Left hindlimb (tissue), 1 donor: Measurements from ENCODE around the gene PMF1.
"Not testable (repeated sequence)": the region's sequence is repeated elsewhere in the genome, so short reads cannot be mapped to it uniquely, and the experiment has no call there.

ENCODE experiments used
- DNase-seq: peaks from one replicate; pipeline ENCODE4 v3.0.0-alpha.2; 2018

The PMF1 gene, protein sequence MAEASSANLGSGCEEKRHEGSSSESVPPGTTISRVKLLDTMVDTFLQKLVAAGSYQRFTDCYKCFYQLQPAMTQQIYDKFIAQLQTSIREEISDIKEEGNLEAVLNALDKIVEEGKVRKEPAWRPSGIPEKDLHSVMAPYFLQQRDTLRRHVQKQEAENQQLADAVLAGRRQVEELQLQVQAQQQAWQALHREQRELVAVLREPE

DNA sequence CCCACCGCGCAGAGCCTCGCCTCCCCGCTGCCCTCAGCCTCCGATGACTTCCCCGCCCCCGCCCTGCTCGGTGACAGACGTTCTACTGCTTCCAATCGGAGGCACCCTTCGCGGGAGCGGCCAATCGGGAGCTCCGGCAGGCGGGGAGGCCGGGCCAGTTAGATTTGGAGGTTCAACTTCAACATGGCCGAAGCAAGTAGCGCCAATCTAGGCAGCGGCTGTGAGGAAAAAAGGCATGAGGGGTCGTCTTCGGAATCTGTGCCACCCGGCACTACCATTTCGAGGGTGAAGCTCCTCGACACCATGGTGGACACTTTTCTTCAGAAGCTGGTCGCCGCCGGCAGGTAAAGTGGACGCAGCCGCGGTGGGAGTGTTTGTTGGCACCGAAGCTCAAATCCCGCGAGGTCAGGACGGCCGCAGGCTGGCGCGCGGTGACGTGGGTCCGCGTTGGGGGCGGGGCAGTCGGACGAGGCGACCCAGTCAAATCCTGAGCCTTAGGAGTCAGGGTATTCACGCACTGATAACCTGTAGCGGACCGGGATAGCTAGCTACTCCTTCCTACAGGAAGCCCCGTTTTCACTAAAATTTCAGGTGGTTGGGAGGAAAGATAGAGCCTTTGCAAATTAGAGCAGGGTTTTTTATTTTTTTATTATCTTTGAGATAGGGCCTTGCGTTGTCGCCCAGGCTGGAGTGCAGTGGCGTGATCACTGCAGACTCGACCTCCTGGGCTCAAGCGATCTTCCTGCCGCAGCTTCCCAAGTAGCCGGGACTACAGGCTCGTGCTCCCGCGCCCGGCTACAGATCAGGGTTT, at the start of gene PMF1:
PMF1 (plus strand) TSS at position 175 of the 811 bp plus-strand sequence; CDS start at position 184, 9 bp downstream.
- DNase-seq, result peak; percentile 98

DNA sequence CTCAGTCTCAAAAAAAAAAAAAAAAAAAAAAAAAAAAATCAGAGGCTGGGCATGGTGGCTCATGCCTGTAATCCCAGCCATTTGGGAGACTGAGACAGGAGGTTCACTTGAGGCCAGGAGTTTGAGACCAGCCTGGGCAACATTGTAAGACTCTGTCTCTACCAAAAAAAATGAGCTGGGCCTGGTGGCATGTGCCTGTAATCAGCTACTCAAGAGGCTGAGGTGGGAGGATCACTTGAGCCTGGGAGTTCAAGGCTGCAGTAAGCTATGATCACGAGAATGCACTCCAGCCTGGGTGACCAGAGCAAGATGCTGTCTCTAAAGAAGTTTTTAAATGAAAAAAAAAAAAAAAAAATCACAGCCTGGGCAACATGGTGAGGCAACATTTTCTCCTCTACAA, 49.1 kb upstream of the PMF1 start:
- DNase-seq, result no peak

DNA sequence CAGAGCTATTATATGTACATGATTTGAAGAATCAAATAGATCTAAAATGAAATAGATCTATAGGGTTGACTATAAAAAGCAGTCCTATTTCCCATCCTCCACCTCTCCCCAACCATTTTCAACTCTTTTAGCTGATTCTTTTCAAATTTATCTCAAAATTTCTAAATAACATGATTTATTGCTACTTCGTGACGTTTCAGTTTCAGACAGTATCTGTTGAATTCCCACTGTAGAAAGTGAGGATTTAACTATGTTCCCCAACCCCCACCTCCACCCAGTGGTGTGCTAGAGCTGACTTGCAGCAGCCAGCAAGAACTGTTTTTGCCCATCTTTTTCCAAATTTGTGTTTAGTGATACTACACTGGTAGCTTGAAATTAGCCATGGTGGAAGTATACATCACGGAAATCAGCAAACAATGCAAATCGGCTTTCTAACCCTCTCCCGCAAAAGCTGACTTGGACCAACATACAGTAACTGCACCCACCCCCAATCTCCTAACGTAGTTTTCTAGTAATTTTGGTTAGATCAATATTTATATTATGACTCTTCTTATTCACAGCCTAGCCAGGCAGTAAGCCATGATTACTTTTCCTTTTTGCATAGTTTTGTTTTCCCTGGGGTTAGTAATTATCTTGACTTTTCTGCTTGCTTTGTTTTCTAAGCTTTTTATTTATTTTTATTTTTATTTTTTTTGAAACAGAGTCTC, 48.5 kb upstream of the PMF1 start:
- no peak for DNase-seq

DNA sequence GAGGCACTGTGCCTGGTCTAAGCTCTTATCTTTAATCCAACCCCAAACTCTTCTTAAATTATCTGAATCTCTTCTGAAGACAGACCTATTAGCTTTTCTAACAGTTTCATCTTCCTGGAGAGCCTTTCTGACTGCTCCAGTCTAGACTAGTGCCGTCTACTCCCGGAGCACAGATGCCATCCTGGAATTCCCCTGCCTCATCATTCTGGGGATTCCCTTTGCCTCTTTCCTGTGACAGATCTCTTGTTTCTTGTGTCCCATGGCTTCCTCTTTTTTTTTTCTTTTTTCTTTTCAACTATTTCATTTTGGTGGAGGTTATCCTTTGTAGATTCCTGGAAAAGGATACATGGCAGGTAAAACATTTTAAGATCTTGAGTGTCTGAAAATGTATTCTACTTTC, 47.7 kb upstream of the PMF1 start:
- DNase-seq, result no peak

DNA sequence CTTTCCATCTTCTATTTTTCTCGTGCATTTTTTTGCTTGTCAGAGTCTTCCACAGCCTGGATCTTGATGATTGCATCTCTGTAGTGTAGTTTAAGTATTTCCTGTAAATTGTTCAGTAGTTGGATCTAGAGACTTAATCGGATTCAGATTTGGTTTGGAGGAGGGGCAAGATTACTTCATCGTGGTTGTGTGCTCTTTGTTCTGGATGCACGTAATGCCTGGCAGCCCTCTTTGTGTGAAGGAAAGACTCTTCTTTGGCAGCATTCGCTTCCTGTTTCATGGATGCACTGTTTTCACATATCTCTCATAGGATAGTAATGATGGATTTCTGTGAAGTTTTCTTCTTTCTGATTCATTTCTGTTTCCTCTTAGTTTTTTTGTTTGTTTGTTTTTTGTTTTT, 45.3 kb upstream of the PMF1 start:
- DNase-seq, result no peak

DNA sequence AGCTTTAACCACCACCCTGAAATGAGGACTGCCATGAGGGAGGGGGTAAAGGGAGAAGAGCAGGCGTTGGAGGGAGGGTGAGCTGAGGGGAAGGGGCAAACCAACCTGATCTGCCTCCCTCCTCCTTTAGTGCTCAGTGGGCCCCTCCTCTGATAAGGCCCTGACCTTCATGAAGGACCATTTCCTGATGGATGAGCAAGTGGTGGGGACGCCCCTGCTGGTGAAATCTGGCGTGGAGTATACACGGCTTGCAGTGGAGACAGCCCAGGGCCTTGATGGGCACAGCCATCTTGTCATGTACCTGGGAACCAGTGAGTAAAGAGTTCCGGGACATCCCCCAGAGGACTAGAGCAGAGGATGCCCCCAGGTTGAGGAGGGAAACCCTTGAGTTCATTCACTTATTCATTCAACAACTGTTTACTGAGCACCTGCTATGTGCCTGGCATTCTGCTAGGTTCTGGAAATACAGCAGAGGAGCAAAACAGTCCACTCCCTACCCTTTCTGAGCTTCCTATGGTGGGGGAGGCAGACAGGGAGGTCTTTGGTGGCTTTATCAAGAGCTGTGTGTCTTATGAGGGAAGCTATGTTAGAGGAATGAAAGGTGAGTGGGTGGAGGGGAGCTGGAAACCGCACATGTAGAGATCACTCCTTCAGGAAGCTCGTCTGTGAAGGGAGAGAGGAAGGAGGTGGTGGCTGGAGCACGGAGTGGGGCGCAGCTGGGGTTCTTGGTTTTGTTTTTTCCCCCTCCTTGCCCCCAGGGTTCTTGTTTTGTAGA, 39.9 kb upstream of the PMF1 start:
- DNase-seq, result no peak

DNA sequence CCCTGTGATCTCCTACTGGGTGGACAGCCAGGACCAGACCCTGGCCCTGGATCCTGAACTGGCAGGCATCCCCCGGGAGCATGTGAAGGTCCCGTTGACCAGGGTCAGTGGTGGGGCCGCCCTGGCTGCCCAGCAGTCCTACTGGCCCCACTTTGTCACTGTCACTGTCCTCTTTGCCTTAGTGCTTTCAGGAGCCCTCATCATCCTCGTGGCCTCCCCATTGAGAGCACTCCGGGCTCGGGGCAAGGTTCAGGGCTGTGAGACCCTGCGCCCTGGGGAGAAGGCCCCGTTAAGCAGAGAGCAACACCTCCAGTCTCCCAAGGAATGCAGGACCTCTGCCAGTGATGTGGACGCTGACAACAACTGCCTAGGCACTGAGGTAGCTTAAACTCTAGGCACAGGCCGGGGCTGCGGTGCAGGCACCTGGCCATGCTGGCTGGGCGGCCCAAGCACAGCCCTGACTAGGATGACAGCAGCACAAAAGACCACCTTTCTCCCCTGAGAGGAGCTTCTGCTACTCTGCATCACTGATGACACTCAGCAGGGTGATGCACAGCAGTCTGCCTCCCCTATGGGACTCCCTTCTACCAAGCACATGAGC, 36.1 kb upstream of the PMF1 start:
- no peak for DNase-seq

DNA sequence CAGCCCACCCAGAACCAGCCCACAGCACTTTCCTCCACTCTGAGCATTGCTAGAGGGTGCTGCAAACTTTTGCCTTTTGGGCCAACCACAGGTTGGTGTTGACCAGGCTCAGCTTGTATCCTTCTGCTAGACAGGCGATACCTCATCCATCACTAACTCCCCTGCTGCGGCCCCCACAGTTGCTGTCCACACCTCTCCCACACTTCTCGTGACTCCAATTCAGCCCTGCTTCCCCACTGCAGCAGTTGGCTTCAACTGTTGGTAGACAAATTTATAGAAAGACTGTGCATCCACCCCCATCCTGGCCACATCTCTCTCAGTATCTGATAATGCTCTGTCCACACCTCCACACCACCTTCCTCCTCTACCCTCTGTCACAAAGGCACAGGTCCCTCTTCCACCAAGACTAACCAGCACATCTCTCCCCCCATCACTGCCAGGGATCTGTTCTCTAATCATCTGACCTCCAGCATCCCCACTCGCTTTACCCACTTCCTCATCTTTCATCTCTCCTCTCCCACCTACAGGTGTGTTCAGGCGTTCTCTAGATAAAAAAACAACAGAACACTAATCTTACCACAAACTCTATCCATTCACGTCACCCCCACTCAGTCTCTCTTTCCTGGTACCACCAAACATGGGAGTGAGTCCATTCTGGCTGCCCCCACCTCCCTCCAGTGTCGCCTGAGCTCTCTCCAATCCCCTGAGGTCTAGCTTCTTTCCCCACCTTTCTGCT, 34.7 kb upstream of the PMF1 start:
- DNase-seq, result no peak

DNA sequence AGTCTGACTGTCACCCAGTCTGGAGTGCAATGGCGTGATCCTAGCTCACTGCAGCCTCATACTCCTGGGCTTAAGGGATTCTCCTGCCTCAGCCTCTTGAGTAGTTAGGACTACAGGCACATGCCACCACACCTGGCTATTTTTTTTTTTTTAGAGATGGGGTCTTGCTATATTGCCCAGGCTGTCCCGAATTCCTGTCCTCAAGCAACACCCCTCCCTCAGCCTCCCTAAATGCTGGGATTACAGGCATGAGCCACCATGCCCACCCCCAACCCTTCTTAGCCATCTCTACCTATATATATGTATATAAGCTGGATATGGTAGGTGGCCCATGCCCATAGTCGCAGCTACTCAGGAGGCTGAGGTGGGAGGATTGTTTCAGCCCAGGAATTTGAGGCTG, 32.3 kb upstream of the PMF1 start:
- DNase-seq, result no peak

DNA sequence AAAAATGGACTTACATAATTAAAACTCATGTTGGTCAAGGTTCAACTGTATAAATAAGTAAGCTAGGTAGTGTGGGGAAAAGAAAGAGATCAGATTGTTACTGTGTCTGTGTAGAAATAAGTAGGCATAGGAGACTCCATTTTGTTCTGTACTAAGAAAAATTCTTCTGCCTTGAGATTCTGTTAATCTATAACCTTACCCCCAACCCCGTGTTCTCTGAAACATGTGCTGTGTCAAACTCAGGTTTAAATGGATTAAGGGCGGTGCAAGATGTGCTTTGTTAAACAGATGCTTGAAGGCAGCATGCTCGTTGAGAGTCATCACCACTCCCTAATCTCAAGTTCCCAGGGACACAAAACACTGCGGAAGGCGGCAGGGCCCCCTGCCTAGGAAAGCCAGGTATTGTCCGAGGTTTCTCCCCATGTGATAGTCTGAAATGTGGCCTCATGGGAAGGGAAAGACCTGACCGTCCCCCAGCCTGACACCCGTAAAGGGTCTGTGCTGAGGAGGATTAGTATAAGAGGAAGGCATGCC, 31.3 kb upstream of the PMF1 start:
- DNase-seq, result not testable (repeated sequence)

DNA sequence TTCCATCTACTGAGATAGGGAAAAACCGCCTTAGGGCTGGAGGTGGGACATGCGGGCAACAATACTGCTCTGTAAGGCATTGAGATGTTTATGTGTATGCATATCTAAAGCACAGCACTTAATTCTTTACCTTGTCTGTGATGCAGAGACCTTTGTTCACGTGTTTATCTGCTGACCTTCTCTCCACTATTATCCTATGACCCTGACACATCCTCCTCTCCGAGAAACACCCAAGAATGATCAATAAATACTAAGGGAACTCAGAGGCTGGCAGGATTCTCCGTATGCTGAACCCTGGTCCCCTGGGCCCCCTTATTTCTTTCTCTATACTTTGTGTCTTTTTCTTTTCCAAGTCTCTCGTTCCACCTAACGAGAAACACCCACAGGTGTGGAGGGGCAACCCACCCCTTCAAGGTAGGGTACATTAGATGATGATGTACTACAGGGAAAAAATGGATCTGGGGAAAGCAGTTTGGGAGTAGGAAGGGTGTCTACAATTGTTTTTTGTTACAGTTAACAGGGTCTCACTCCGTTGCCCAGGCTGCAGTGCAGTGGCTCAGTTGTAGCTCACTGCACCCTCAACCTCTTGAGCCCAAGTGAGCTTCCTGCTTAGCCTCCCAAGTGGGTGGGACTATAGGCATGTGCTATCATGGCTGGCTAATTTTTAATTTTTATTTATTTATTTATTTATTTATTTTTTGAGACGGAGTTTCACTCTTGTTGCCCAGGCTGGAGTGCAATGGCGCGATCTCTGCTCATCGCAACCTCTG, 30.6 kb upstream of the PMF1 start:
- not testable (repeated sequence) for DNase-seq

DNA sequence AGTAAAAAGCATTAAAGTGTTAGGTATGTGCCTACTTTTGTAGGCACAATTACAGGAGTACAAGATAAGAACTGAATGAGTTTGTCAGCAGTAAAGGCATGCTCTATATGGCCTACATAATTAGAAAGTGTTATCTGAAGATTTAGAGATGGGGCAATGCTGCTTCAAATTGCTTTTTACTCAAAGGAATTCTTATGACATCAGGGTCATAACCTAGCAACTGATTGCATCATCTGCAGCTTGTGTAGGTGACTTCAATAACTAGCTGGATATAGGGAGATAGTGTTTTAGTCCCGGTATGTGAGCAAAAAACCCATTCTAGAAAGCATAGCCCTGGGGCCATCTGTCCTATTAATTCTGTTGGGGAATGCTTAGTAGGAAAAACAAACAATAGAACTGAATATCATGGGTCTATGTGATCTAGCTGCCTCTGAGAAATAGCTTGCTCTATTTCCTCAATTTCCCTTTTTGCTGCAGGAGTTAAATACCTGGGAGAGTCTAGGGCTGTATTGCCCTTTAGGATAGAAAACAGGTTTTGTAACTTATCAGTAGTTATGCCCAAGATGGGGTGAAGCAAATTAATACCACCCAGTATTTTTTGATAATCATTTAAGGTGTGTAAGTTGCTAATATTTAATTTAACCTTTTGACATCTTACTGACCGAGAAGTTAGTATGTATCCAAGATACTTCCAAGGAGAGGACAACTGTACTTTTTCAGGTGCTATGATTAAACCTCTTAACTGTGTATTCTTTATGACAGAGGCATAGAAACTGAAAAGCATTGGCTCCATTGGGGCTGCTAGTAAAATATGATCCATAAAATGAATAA, 26.2 kb upstream of the PMF1 start:
- not testable (repeated sequence) for DNase-seq

DNA sequence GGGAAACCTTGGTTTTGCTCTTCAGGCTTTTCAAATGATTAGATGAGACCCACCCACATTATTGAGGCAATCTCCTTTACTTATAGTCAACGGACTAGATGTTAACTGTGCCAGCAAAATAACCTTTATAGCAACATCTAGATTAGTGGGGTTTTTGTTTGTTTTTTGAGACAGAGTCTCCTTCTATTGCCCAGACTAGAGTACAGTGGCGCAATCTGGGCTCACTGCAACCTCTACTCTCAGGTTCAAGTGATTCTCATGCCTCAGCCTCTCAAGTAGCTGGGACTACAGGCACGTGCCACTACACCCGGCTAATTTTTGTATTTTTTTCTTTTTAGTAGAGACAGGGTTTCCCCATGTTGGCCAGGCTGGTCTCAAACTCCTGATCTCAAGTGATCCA, 22.5 kb upstream of the PMF1 start:
- DNase-seq, result not testable (repeated sequence)

DNA sequence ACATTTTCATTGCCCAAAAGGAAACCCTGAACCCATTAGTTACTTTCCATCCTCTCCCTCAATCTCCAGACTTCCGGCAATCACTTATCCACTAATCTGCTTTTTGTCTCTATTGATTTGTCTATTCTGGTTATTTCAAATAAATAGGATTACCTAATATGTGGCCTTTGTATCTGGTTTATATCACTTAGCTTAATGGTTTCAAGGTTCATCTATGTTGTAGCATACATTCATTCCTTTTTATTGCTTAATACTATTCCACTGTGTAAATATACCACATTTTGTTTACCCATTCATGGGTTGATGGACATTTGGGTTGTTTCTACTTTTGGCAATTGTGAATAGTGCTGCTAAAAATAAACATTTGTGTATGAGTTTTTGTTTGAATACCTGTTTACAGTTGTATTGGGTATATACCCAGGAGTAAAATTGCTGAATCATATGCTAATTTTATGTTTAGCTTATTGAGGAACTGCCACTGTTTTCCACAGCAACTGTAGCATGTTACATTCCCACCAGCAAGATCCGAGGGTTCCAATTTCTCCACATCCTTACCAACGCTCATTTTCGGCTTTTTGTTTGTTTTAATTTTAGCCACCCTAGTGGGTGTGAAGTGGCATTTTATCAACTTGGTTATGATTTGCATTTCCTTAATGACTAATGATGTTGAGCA, 21.4 kb upstream of the PMF1 start:
- no peak for DNase-seq

DNA sequence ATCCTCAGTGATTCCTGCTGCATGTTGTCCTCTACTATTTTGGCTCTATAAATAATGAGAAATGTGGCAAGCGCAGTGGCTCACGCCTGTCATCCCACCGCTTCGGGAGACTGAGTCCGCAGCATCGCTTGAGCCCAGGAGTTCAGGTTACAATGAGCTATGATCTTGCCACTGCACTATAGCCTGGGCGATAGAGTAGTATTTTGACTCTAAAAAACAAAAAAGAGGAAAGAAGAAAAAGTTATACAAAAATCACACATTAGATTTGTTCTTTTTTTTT, 19.7 kb upstream of the PMF1 start:
- no peak for DNase-seq

DNA sequence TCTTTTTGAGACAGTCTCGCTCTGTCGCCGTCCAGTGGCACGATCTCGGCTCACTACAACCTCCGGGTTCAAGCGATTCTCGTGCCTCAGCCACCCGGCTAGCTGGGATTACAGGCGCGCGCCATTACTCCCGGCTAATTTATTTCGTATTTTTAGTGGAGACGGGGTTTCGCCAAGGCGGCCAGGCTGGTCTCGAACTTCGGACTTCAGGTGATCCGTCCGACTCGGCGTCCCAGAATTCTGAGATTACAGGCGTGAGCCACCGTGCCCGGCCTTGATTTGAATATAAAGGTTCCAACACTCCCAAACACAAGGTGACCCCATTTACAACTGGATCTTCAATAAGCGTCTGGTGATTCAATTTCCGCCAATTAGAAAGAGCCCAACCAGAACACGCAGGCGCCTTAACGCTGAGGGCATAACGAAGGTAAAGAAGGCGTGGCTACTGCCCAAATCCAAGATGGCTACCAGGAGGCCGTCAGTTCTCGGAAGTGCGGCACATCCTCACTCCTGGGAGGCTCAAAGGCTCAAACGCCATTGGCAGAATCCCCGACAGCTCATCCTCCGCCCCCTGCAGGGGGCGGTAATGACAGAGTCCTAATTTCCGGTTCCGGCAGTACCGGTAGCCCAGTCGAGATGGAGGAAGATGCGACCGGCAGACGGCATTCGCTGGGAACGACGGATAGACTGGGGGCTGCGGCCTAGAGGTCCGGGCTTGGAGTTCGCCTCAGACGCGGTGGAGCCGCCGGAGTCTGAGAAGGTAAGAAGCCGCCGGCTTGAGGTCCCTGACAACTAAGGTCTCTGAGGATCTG, 19.1 kb upstream of the PMF1 start, which contains the start of gene SLC25A44:
SLC25A44 (plus strand) TSS at position 617 of the 812 bp plus-strand sequence. CDS start 5,744 bp downstream, outside the sequence.
- peak; percentile 98 for DNase-seq

DNA sequence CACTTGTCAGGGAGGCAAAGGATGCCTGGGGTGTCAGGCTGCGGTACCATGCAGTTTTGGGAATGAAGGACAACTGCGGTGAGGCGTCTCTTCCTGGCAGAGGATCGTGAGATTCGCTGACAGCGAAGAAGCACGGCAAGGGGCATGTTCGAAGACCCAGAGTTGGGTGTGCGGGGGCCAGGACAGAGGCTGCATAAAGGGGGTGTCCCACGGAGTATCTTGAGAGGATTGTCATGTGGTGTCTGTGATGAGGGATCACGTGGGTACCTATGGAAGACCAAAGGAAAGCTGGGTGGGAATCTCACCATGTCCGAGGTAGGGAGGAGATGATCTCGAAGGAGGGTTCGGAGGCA, 18.5 kb upstream of the PMF1 start:
- no peak for DNase-seq

DNA sequence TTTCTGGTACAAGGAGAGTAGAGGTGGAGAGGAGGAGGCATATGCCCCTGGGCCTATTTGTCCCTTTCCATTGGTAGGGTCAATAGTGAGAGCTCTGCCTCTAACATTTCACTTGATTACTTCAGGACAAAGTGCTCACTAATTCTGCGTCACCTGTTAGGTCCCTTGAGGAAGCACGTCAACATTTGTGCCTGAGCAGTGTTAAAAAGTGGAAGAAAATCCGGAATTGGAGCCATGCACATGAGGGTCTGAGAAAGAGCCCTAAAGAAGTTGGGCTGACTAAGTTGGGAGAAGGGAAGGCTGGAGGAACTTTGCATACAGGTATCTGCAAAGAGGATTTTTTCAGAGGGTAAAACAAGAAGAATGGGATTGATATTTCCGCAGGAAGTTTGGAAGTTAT, 17.0 kb upstream of the PMF1 start:
- no peak for DNase-seq

DNA sequence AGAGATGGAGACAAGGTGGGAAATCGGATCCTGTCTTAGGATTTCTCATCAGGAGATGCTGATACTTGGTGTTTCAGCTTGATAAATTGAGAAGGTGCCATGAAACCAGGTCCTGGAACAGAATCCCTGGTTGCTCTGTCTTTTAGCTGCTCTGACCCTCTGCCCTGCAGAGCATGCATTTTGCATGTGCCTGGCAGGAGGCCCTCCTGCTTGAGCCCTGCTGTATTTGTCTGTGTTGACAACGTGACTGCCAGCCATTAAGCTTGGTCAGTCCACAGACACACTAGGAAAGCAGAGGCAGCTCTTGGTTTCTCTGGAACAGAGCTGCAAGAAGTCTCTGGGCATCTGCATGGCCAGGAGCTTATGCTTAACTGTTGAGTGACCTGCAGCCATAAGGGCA, 16.4 kb upstream of the PMF1 start:
- no peak for DNase-seq
